ENCODE data around the gene TRMT61A. TPM values are rescaled to one million over a fixed set of nuclear protein-coding genes. Genes with fewer than 3 reads are reported as not detected.

Gene TRMT61A
- total RNA-seq, 1 experiment from 2014 or later: 22.5 TPM

GRCh38 chr14:103550451-103551337, 21.7 kb downstream of the TRMT61A start:
- no TSS peak for BruUV-seq (replicated peaks)
- intact Hi-C loops (cut with micrococcal nuclease; ENCODE audit: unreplicated experiment): no loop called here
- H3K4me3 ChIP-seq: no peak overlapping the region
- H3K27me3 ChIP-seq (ENCODE audit: insufficient read depth, low read depth): no peaks in the 10 kb centered on the region
- peaks cover 16% of the 10 kb centered on the region for H3F3A ChIP-seq (ENCODE audit: insufficient read depth, low read depth)
- TF ChIP-seq CTCF (conservative IDR thresholded peaks at IDR 0.05) (no peak), EZH2 (IDR thresholded peaks at IDR 0.05; ENCODE audit: low read depth) (no peak)
- H3K36me3 ChIP-seq (ENCODE audit: low read depth): no peaks in the 10 kb centered on the region
- ChIA-PET POLR2A (ENCODE audit: unreplicated experiment) (no interaction called here), CTCF (interaction anchor here (1.1 kb wide), 1 partner anchor 11 kb away, joined by 4 read pairs; no protein-coding TSS in a partner anchor)
- H3K79me2 ChIP-seq (ENCODE audit: low read depth): peaks cover 8% of the 10 kb centered on the region; the same call in 1 of the 2 replicates
- DNase-seq: no peak
- peaks cover 12% of the 10 kb centered on the region; the same call in 1 of the 2 replicates for H3K4me1 ChIP-seq (replicated peaks; ENCODE audit: insufficient read depth)
- H4K20me1 ChIP-seq (ENCODE audit: insufficient read depth): peaks cover 59% of the 10 kb centered on the region
- H3K27ac ChIP-seq: no peak overlapping the region
- no peak overlapping the region for H3K4me2 ChIP-seq
- H3K9me2 ChIP-seq (ENCODE audit: insufficient read depth): no peaks in the 10 kb centered on the region
- H3K9me3 ChIP-seq (ENCODE audit: insufficient read depth, low read depth): no peaks in the 10 kb centered on the region
- H2AFZ ChIP-seq: no peak overlapping the region

GRCh38 chr14:103551338-103551762, 22.4 kb downstream of the TRMT61A start:
- Histone ChIP-seq H3K27ac (no peak overlapping the region), H3K9me2 (ENCODE audit: insufficient read depth) (no peaks in the 10 kb centered on the region), H3K36me3 (ENCODE audit: low read depth) (no peaks in the 10 kb centered on the region), H3F3A (ENCODE audit: insufficient read depth, low read depth) (peaks cover 16% of the 10 kb centered on the region), H3K4me2 (no peak overlapping the region), H3K9me3 (ENCODE audit: insufficient read depth, low read depth) (no peaks in the 10 kb centered on the region), H3K4me1 (replicated peaks; ENCODE audit: insufficient read depth) (peaks cover 12% of the 10 kb centered on the region; the same call in 1 of the 2 replicates), H3K79me2 (ENCODE audit: low read depth) (peaks cover 12% of the 10 kb centered on the region), H3K4me3 (no peak overlapping the region), H4K20me1 (ENCODE audit: insufficient read depth) (peaks cover 62% of the 10 kb centered on the region), H2AFZ (no peak overlapping the region), H3K27me3 (ENCODE audit: insufficient read depth, low read depth) (no peaks in the 10 kb centered on the region)
- intact Hi-C loops (cut with micrococcal nuclease; ENCODE audit: unreplicated experiment): no loop called here
- no peak for DNase-seq
- BruUV-seq (replicated peaks): no TSS peak
- ChIA-PET POLR2A (ENCODE audit: unreplicated experiment) (no interaction called here), CTCF (interaction anchor here (1.6 kb wide), 1 partner anchor 10 kb away, joined by 10 read pairs; no protein-coding TSS in a partner anchor)
- TF ChIP-seq EZH2 (IDR thresholded peaks at IDR 0.05; ENCODE audit: low read depth): no peak
- TF ChIP-seq CTCF (conservative IDR thresholded peaks at IDR 0.05): no peak

GRCh38 chr14:103552011-103552845, 23.2 kb downstream of the TRMT61A start:
- H4K20me1 ChIP-seq (ENCODE audit: insufficient read depth): peaks cover 63% of the 10 kb centered on the region
- 0 out of 2 replicates have a peak overlapping the region, but pooled peaks have one; percentile 1 for H3K27ac ChIP-seq
- H3K4me3 ChIP-seq: no peak overlapping the region
- no peaks in the 10 kb centered on the region for H3K9me3 ChIP-seq (ENCODE audit: insufficient read depth, low read depth)
- H3K79me2 ChIP-seq (ENCODE audit: low read depth): peaks cover 21% of the 10 kb centered on the region
- peak; percentile 73 to 78 for DNase-seq
- H3K27me3 ChIP-seq (ENCODE audit: insufficient read depth, low read depth): no peaks in the 10 kb centered on the region
- peaks cover 8% of the 10 kb centered on the region; the same call in 1 of the 2 replicates for H3K36me3 ChIP-seq (ENCODE audit: low read depth)
- H2AFZ ChIP-seq: no peak overlapping the region
- TF ChIP-seq EZH2 (IDR thresholded peaks at IDR 0.05; ENCODE audit: low read depth) (no peak), CTCF (conservative IDR thresholded peaks at IDR 0.05) (no peak)
- CTCF ChIA-PET: interaction anchor here (0.6 to 1.6 kb wide), 4 partner anchors 9 to 61 kb away, joined by 3 to 10 read pairs (median 6); no protein-coding TSS in a partner anchor
- BruUV-seq (replicated peaks): no TSS peak
- peaks cover 22% of the 10 kb centered on the region for H3F3A ChIP-seq (ENCODE audit: insufficient read depth, low read depth)
- POLR2A ChIA-PET (ENCODE audit: unreplicated experiment): interaction anchor here (0.5 to 1.5 kb wide), 7 partner anchors 9 to 161 kb away, joined by 3 to 23 read pairs (median 4); partner anchors contain the start of genes BAG5 and COA8
- intact Hi-C loops (cut with micrococcal nuclease; ENCODE audit: unreplicated experiment): loop anchor here (1.0 kb wide), 1 partner anchor 9 kb away; no protein-coding TSS in a partner anchor
- no peaks in the 10 kb centered on the region for H3K9me2 ChIP-seq (ENCODE audit: insufficient read depth)
- H3K4me2 ChIP-seq: 0 out of 2 replicates have a peak overlapping the region, but pooled peaks have one; percentile 13
- H3K4me1 ChIP-seq (replicated peaks; ENCODE audit: insufficient read depth): peaks cover 12% of the 10 kb centered on the region; the same call in 1 of the 2 replicates
